GM12878 (cell line): ENCODE measurements around the gene TRAPPC4. TPM values are rescaled to one million over a fixed set of nuclear protein-coding genes. Genes with fewer than 3 reads are reported as not detected.
A peak's percentile ranks its signal among the peaks of the same experiment; 100 is the strongest.

Experiments
- CREB1 ChIP-seq: IDR thresholded peaks from 2 replicates; pipeline ENCODE4 v1.6.1; 2012; ENCODE audit warnings: low read depth, mild to moderate bottlenecking, inconsistent platforms
- CREM ChIP-seq: IDR thresholded peaks from 2 replicates; pipeline ENCODE4 v1.6.1; 2014; ENCODE audit warnings: antibody characterized with exemption, low read depth
- EGR1 ChIP-seq, 2 experiments: IDR thresholded peaks; 1 replicate in 1 of 2; 2 replicates in 1 of 2; pipeline ENCODE4 v1.6.1; 2011 to 2012; ENCODE audit warnings: low read depth in 2 of 2, low read length in 2 of 2, borderline replicate concordance in 1 of 2, mild to moderate bottlenecking in 1 of 2, moderate library complexity in 1 of 2
- KLF5 ChIP-seq: fragments of 450-650 bp; IDR thresholded peaks from 2 replicates; pipeline ENCODE4 v1.6.1; 2014; ENCODE audit warnings: mild to moderate bottlenecking; ENCODE audit not compliant: partially characterized antibody
- MEF2A ChIP-seq: IDR thresholded peaks from 2 replicates; pipeline ENCODE4 v1.6.1; 2011; ENCODE audit warnings: low read depth, mild to moderate bottlenecking, low read length, moderate library complexity; ENCODE audit not compliant: insufficient read depth
- NKRF ChIP-seq: fragments of 450-650 bp; conservative IDR thresholded peaks from 2 replicates; pipeline ENCODE4 v1.6.1; 2017; ENCODE audit warnings: mild to moderate bottlenecking, moderate library complexity
- NR2C1 ChIP-seq: fragments of 450-650 bp; IDR thresholded peaks from 2 replicates; pipeline ENCODE4 v1.6.1; 2017; ENCODE audit warnings: antibody characterized with exemption, mild to moderate bottlenecking, moderate library complexity
- POLR2A ChIP-seq: IDR thresholded peaks from 2 replicates; pipeline ENCODE4 v1.6.1; 2011; ENCODE audit warnings: low read depth, mild to moderate bottlenecking, low read length
- POLR2AphosphoS2 ChIP-seq: IDR thresholded peaks from 2 replicates; pipeline ENCODE4 v1.6.1; 2011; ENCODE audit warnings: low read depth, mild to moderate bottlenecking, low read length, improper control_type of control experiment, moderate library complexity
- POLR2AphosphoS5 ChIP-seq: IDR thresholded peaks from 2 replicates; pipeline ENCODE4 v1.6.1; 2011; ENCODE audit warnings: mild to moderate bottlenecking, low read length, inconsistent platforms
- POU2F2 ChIP-seq: IDR thresholded peaks from 3 replicates; pipeline ENCODE4 v1.6.1; 2011; ENCODE audit warnings: low read depth, mild to moderate bottlenecking, low read length, borderline replicate concordance
- SIN3A ChIP-seq: IDR thresholded peaks from 2 replicates; pipeline ENCODE4 v1.6.1; 2012; ENCODE audit warnings: low read depth, low read length, improper control_type of control experiment
- SMAD5 ChIP-seq: IDR thresholded peaks from 2 replicates; pipeline ENCODE4 v1.6.1; 2016; ENCODE audit warnings: antibody characterized with exemption, low read depth
- SREBF1 ChIP-seq: IDR thresholded peaks from 2 replicates; pipeline ENCODE4 v1.6.1; 2012; ENCODE audit warnings: mild to moderate bottlenecking, low read length
- TAF1 ChIP-seq: IDR thresholded peaks from 2 replicates; pipeline ENCODE4 v1.6.1; 2011; ENCODE audit warnings: mild to moderate bottlenecking, low read depth, low read length, borderline replicate concordance
- ZNF384 ChIP-seq: IDR thresholded peaks from 2 replicates; pipeline ENCODE4 v1.6.1; 2012; ENCODE audit warnings: low read depth, mild to moderate bottlenecking, low read length, improper control_type of control experiment, borderline replicate concordance
- polyA plus RNA-seq, 11 experiments: library from polyadenylated mRNA; depleted of rRNA in 4 of 11; unstranded in 6 of 11; stranded (reverse) in 5 of 11; fragments of >200 nt; fragmentation: Nextera tagmentation in 4 of 11; fragmentation: Illumina TruSeq in 1 of 11; extraction: Ambion mirVana in 4 of 11; extraction: Trizol in 1 of 11; gene quantifications; 1 replicate in 1 of 11; 2 replicates in 10 of 11; pipeline versions ENCODE4 v1.2.1 to v1.2.3, GENCODE V29; 2011 to 2016; ENCODE audit warnings: inconsistent platforms in 2 of 11, missing spikeins in 2 of 11, low read depth in 1 of 11
- total RNA-seq, 4 experiments: library from RNA; depleted of rRNA in 3 of 4; stranded (reverse); fragments of >200 nt in 3 of 4; fragmentation: Illumina TruSeq in 1 of 4; extraction: Trizol in 1 of 4; gene quantifications; 2 replicates each; pipeline versions ENCODE4 v1.2.1 to v1.2.3, GENCODE V29; 2013 to 2021
- TF ChIP-seq, protein P1 (sequence below): fragments of 450-650 bp; IDR thresholded peaks from 2 replicates; pipeline ENCODE4 v1.6.1; 2016; ENCODE audit warnings: mild to moderate bottlenecking, moderate library complexity, borderline replicate concordance

Gene TRAPPC4
- total and polyA plus RNA-seq, 10 of the 15 experiments (the other 5 are each of a cell fraction or from before 2014, with no cell fraction given): 61.6 to 231 (median 98.8) TPM

DNA sequence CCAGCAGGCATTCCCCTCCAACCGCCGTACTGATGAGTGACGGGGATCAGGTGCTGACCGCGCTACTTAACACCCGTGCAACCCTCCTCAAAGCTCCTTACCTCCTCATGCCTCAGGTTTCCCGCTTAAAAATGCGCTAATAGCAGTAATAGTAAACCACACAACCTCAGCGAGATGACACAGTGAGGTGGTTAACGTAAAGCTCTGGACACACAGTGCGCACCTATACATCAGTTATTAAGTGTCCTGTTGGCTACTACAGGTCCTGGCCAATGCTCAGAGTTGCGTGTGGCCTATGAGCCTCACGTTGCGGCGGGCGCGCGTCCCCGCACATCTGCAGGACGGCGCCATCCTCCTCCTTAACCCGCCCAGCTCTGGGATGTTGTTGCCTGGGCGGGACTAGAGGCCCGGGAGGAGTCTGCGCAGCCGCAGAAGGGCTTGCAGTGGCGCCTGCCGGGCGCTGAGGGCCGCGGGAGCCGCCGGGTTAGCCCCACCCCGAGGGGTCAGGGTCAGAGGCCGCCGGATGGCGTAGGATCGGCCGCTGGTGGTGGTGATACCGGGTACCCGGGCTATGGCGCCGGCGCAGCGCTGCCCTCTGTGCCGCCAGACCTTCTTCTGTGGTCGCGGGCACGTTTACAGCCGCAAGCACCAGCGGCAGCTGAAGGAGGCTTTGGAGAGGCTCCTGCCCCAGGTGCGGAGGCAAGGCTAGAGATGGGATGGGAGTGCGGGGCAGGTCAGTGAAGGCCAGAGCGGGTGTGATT lies 20.8 kb upstream of the TRAPPC4 start, which contains the start of gene CENATAC (continued):
- TF ChIP-seq MEF2A (0 out of 2 replicates have a peak, but pooled peaks have one; percentile 20), POLR2A (peak; percentile 96), NR2C1 (peak; percentile 99), KLF5 (peak; percentile 23), TAF1 (0 out of 2 replicates have a peak, but pooled peaks have one; percentile 50), ZNF384 (no peak), CREB1 (0 out of 2 replicates have a peak, but pooled peaks have one; percentile 27), POLR2AphosphoS5 (peak; percentile 71; the same call in 1 of the 2 replicates), POU2F2 (0 out of 3 replicates have a peak, but pooled peaks have one; percentile 37), CREM (peak; percentile 14; the same call in 1 of the 2 replicates), SMAD5 (peak; percentile 81), SREBF1 (peak; percentile 73; the same call in 1 of the 2 replicates), EGR1 (IDR thresholded peaks at IDR 0.05; ENCODE audit: borderline replicate concordance in 1 of 2, low read depth in 2 of 2, low read length in 2 of 2) (no peak), POLR2AphosphoS2 (no peak; the same call in 1 of the 2 replicates), NKRF (peak; percentile 63), SIN3A (peak; percentile 55; the same call in 1 of the 2 replicates)
- TF ChIP-seq, protein P1, sequence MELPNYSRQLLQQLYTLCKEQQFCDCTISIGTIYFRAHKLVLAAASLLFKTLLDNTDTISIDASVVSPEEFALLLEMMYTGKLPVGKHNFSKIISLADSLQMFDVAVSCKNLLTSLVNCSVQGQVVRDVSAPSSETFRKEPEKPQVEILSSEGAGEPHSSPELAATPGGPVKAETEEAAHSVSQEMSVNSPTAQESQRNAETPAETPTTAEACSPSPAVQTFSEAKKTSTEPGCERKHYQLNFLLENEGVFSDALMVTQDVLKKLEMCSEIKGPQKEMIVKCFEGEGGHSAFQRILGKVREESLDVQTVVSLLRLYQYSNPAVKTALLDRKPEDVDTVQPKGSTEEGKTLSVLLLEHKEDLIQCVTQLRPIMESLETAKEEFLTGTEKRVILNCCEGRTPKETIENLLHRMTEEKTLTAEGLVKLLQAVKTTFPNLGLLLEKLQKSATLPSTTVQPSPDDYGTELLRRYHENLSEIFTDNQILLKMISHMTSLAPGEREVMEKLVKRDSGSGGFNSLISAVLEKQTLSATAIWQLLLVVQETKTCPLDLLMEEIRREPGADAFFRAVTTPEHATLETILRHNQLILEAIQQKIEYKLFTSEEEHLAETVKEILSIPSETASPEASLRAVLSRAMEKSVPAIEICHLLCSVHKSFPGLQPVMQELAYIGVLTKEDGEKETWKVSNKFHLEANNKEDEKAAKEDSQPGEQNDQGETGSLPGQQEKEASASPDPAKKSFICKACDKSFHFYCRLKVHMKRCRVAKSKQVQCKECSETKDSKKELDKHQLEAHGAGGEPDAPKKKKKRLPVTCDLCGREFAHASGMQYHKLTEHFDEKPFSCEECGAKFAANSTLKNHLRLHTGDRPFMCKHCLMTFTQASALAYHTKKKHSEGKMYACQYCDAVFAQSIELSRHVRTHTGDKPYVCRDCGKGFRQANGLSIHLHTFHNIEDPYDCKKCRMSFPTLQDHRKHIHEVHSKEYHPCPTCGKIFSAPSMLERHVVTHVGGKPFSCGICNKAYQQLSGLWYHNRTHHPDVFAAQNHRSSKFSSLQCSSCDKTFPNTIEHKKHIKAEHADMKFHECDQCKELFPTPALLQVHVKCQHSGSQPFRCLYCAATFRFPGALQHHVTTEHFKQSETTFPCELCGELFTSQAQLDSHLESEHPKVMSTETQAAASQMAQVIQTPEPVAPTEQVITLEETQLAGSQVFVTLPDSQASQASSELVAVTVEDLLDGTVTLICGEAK: 0 out of 2 replicates have a peak, but pooled peaks have one; percentile 34
